KOPT-K1 (cell line): ENCODE measurements around the gene ZBTB14.

Experiments
- H3K27ac ChIP-seq: fragments of 200-600 bp; sonication (generic); 2 replicates; pipeline ENCODE4 v1.5.1; 2016; ENCODE audit warnings: antibody characterized with exemption, mild to moderate bottlenecking, low read depth, low read length; ENCODE audit not compliant: poor library complexity, severe bottlenecking
- H3K36me3 ChIP-seq: fragments of 200-600 bp; sonication (generic); 2 replicates; pipeline ENCODE4 v1.5.1; 2017; ENCODE audit warnings: antibody characterized with exemption, mild to moderate bottlenecking, low read length, moderate library complexity; ENCODE audit not compliant: insufficient read depth
- H3K9me3 ChIP-seq: fragments of 200-600 bp; sonication (generic); 2 replicates; pipeline ENCODE4 v1.5.1; 2017; ENCODE audit warnings: antibody characterized with exemption, low read length, mild to moderate bottlenecking; ENCODE audit not compliant: insufficient read depth, poor library complexity, severe bottlenecking

The ZBTB14 gene

DNA sequence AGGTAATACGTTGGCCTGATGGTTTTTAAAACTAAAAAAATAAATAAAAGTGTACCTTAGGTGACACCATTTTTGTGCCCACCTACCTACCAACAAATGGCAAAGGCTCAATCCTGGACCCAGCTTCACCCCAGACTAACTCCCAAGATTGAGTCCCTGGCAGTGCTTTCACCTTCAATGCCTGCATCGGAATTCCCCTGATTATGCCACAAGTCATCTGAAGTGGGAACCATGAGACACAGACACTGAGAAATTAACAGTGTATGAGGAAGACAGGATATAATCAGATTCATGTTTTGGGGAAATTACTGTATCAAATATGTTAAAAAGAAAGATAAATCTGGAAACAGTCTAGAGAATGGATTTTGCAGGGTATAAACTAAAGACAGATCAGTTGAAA is 41.6 kb downstream of the ZBTB14 start:
- H3K27ac ChIP-seq, result no peak overlapping the region

DNA sequence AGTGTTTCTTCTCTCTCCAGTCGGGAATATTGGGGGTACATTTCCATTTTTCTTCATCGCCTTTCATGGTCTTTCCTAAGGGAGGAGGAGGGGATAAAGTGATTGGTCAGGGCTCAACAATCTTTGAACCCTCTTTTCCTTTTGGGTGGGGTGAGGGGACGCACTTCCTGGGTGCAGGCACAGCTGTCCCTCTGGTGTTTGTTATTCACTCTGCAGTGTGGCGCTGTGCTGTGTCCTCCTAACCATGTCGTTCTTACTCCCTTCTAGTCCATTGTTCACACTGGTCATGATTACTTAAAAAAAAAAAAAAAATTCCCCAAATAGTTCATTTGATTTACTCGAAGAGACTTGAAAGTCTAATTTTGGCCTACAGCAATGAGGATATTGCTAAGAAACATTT is 44.4 kb downstream of the ZBTB14 start:
- H3K27ac ChIP-seq, result no peak overlapping the region
- H3K36me3 ChIP-seq, result no peaks in the 10 kb centered on the region
- no peaks in the 10 kb centered on the region for H3K9me3 ChIP-seq

More for the DNA sequence above, 41.6 kb downstream of the ZBTB14 start:
- H3K36me3 ChIP-seq, result no peaks in the 10 kb centered on the region
- no peaks in the 10 kb centered on the region for H3K9me3 ChIP-seq

DNA sequence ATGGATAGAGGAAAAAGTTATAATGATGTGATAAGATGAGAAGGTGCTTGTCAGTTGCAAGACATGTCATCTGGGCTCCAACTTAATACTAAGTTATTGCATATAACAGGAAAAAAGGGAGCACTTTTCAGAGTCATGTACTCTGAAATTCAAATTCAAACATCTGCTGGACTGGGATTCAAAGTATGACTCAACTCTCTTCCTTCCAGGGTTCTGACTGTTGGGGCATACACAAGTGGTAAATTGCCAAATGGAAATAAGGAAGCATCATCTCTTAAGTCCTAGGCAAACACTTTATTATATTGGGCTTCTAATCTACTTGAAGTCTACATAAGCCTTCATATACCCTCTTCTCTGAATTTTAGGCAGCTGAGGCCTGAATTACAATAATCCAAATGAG is 44.9 kb downstream of the ZBTB14 start:
- H3K9me3 ChIP-seq, result no peaks in the 10 kb centered on the region
- H3K27ac ChIP-seq, result no peak overlapping the region
- H3K36me3 ChIP-seq, result no peaks in the 10 kb centered on the region

DNA sequence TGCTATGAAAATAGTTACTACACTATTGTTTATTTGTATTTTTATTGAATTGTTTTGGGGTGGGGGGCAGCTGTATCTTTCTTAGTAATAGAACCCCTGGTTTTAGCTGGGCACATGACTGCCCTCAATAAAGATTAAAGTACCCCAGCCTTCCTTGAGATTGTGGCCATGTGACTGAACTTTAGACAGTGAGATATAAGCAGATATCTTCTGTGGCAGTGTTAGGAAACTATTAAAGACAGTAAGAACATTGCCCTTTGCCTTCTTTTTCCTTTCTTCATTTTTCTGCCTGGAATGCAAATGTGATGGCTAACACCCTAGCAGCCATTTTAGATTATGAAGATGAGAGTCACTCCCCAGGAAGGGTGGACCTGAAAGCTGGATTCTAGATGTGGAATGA is 50.6 kb downstream of the ZBTB14 start:
- peaks cover 25% of the 10 kb centered on the region for H3K36me3 ChIP-seq
- no peaks in the 10 kb centered on the region for H3K9me3 ChIP-seq

GRCh38 chr18:5239447-5239846 is 56.1 kb downstream of the ZBTB14 start:
- no peak overlapping the region for H3K27ac ChIP-seq
- peaks cover 30% of the 10 kb centered on the region for H3K36me3 ChIP-seq
- no peaks in the 10 kb centered on the region for H3K9me3 ChIP-seq

More for the DNA sequence above, 50.6 kb downstream of the ZBTB14 start:
- H3K27ac ChIP-seq, result no peak overlapping the region
